ENCODE results near the gene SLX4IP.

The SLX4IP gene

GRCh38 chr20:10539818-10540553, 104.9 kb downstream of the SLX4IP start:
- no peaks in the 10 kb centered on the region for H3K36me3 ChIP-seq (replicated peaks; ENCODE audit: low read depth, low read length)
- H3K27me3 ChIP-seq (ENCODE audit: low read depth, low read length), result no peaks in the 10 kb centered on the region
- no peak overlapping the region for H3K27ac ChIP-seq (ENCODE audit: low read length)
- no peak overlapping the region for H2AFZ ChIP-seq (ENCODE audit: low read depth, low read length)
- no peak overlapping the region for H3K4me2 ChIP-seq (ENCODE audit: low read length)
- H4K20me1 ChIP-seq (ENCODE audit: insufficient read depth, low read length), result no peaks in the 10 kb centered on the region
- no peak overlapping the region for H3K9ac ChIP-seq (ENCODE audit: low read length)
- no peak overlapping the region for H3K4me3 ChIP-seq (ENCODE audit: low read length)
- H3K4me1 ChIP-seq (ENCODE audit: low read length), result no peaks in the 10 kb centered on the region
- H3K79me2 ChIP-seq (ENCODE audit: low read length), result no peaks in the 10 kb centered on the region
- no peaks in the 10 kb centered on the region for H3K9me3 ChIP-seq (ENCODE audit: insufficient read depth, low read length)
- no peak for TF ChIP-seq EZH2phosphoT487 (IDR thresholded peaks at IDR 0.05; ENCODE audit: low read depth)
- TF ChIP-seq, protein P1, sequence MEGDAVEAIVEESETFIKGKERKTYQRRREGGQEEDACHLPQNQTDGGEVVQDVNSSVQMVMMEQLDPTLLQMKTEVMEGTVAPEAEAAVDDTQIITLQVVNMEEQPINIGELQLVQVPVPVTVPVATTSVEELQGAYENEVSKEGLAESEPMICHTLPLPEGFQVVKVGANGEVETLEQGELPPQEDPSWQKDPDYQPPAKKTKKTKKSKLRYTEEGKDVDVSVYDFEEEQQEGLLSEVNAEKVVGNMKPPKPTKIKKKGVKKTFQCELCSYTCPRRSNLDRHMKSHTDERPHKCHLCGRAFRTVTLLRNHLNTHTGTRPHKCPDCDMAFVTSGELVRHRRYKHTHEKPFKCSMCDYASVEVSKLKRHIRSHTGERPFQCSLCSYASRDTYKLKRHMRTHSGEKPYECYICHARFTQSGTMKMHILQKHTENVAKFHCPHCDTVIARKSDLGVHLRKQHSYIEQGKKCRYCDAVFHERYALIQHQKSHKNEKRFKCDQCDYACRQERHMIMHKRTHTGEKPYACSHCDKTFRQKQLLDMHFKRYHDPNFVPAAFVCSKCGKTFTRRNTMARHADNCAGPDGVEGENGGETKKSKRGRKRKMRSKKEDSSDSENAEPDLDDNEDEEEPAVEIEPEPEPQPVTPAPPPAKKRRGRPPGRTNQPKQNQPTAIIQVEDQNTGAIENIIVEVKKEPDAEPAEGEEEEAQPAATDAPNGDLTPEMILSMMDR (IDR thresholded peaks at IDR 0.05; ENCODE audit: low read depth, low read length), result no peak

DNA sequence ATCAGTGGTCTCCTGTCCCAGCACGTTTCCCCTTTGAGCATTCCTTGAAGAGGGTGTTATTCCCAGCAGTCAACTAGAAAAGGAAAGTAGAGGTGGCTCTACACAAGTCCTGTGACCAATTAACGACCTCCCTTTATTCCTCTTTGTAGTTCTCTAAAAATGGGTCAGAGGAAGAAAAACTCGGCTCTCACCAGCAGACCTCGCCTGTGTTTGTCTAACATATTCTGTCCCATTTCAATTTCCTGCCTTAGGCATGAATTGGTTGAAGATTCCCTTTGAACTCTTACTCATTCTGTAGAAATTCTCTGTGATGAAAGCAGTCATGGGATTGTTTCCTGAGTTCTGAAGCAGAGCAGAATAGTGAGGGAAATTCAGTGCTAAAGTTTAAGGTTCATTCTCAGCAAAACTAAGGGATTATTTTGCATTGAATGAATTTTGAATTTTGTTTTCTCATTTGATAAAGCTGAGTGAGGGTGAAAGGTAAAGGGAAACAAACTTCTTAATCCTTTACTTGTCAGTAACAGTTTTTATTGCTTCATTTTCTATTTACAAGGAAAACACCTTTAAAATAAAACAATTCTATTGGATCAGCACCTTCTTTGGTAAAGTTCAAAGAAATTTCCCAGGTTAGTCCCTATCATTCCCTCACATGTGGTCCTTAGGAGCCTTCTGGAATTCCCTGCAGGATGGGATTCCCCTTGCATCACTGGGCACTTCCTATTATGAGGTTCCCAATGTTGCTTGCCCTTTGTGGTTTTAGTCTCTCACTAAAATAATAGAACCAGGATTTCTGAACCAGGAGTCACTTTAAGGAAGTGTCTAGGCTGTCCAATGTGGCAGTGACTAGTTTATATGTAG, 105.8 kb downstream of the SLX4IP start:
- Histone ChIP-seq H4K20me1 (ENCODE audit: insufficient read depth, low read length) (no peaks in the 10 kb centered on the region), H3K9ac (ENCODE audit: low read length) (no peak overlapping the region), H3K27me3 (ENCODE audit: low read depth, low read length) (no peaks in the 10 kb centered on the region), H3K36me3 (replicated peaks; ENCODE audit: low read depth, low read length) (no peaks in the 10 kb centered on the region), H3K9me3 (ENCODE audit: insufficient read depth, low read length) (no peaks in the 10 kb centered on the region), H3K79me2 (ENCODE audit: low read length) (no peaks in the 10 kb centered on the region), H3K4me3 (ENCODE audit: low read length) (no peak overlapping the region), H3K4me1 (ENCODE audit: low read length) (no peaks in the 10 kb centered on the region), H3K4me2 (ENCODE audit: low read length) (no peak overlapping the region), H3K27ac (ENCODE audit: low read length) (no peak overlapping the region), H2AFZ (ENCODE audit: low read depth, low read length) (no peak overlapping the region)
- TF ChIP-seq, protein P1 (IDR thresholded peaks at IDR 0.05; ENCODE audit: low read depth, low read length), result no peak
- TF ChIP-seq EZH2phosphoT487 (IDR thresholded peaks at IDR 0.05; ENCODE audit: low read depth), result no peak

- Histone ChIP-seq H3K4me2 (ENCODE audit: low read length) (no peak overlapping the region), H3K79me2 (ENCODE audit: low read length) (no peaks in the 10 kb centered on the region), H3K4me3 (ENCODE audit: low read length) (no peak overlapping the region), H3K27ac (ENCODE audit: low read length) (no peak overlapping the region), H3K36me3 (replicated peaks; ENCODE audit: low read depth, low read length) (no peaks in the 10 kb centered on the region), H3K9me3 (ENCODE audit: insufficient read depth, low read length) (no peaks in the 10 kb centered on the region), H3K9ac (ENCODE audit: low read length) (no peak overlapping the region), H2AFZ (ENCODE audit: low read depth, low read length) (no peak overlapping the region), H3K27me3 (ENCODE audit: low read depth, low read length) (no peaks in the 10 kb centered on the region), H3K4me1 (ENCODE audit: low read length) (no peaks in the 10 kb centered on the region), H4K20me1 (ENCODE audit: insufficient read depth, low read length) (no peaks in the 10 kb centered on the region)
- no peak for TF ChIP-seq EZH2phosphoT487 (IDR thresholded peaks at IDR 0.05; ENCODE audit: low read depth)
- TF ChIP-seq, protein P1 (IDR thresholded peaks at IDR 0.05; ENCODE audit: low read depth, low read length), result no peak
Measured at GRCh38 chr20:10541668-10542411, 106.7 kb downstream of the SLX4IP start.

GRCh38 chr20:10542442-10542841, 107.3 kb downstream of the SLX4IP start:
- H3K36me3 ChIP-seq (replicated peaks; ENCODE audit: low read depth, low read length), result no peaks in the 10 kb centered on the region
- H3K9ac ChIP-seq (ENCODE audit: low read length), result no peak overlapping the region
- no peak overlapping the region for H2AFZ ChIP-seq (ENCODE audit: low read depth, low read length)
- no peaks in the 10 kb centered on the region for H3K4me1 ChIP-seq (ENCODE audit: low read length)
- H4K20me1 ChIP-seq (ENCODE audit: insufficient read depth, low read length), result no peaks in the 10 kb centered on the region
- no peak overlapping the region for H3K4me2 ChIP-seq (ENCODE audit: low read length)
- TF ChIP-seq EZH2phosphoT487 (IDR thresholded peaks at IDR 0.05; ENCODE audit: low read depth), result no peak
- H3K9me3 ChIP-seq (ENCODE audit: insufficient read depth, low read length), result no peaks in the 10 kb centered on the region
- no peaks in the 10 kb centered on the region for H3K27me3 ChIP-seq (ENCODE audit: low read depth, low read length)
- no peak overlapping the region for H3K27ac ChIP-seq (ENCODE audit: low read length)
- no peak overlapping the region for H3K4me3 ChIP-seq (ENCODE audit: low read length)
- no peaks in the 10 kb centered on the region for H3K79me2 ChIP-seq (ENCODE audit: low read length)
